ENCODE measurements around the gene AFDN. TPM values are rescaled to one million over a fixed set of nuclear protein-coding genes. Genes with fewer than 3 reads are reported as not detected.

The AFDN gene
- polyA plus RNA-seq, 1 of the 3 experiments (the other 2 are of a cell fraction): 25.1 TPM

GRCh38 chr6:167934426-167934864 lies 107.7 kb downstream of the AFDN start:
- Histone ChIP-seq H3K27me3 (ENCODE audit: insufficient read depth) (no peaks in the 10 kb centered on the region), H3K9me3 (no peaks in the 10 kb centered on the region), H3K79me2 (ENCODE audit: insufficient read depth) (no peaks in the 10 kb centered on the region), H3K4me3 (ENCODE audit: low read depth in 2 of 2, low read length in 1 of 2) (no peak overlapping the region), H3F3A (replicated peaks; ENCODE audit: insufficient read depth) (no peaks in the 10 kb centered on the region), H3K4me2 (no peak overlapping the region), H3K36me3 (replicated peaks in 1 of 2; ENCODE audit: control insufficient read depth in 1 of 2, insufficient read depth in 2 of 2, low read length in 1 of 2) (peaks cover 17 to 30% of the 10 kb centered on the region in 2 experiments), H3K27ac (ENCODE audit: low read depth in 2 of 2, low read length in 1 of 2) (no peak overlapping the region; a peak in 1 of 4 replicates), H3K9me2 (no peaks in the 10 kb centered on the region), H2AFZ (ENCODE audit: low read depth) (no peak overlapping the region), H3K9ac (no peak overlapping the region), H4K20me1 (ENCODE audit: insufficient read depth) (no peaks in the 10 kb centered on the region), H3K4me1 (ENCODE audit: control insufficient read depth in 1 of 2, insufficient read depth in 2 of 2, low read depth in 1 of 2, low read length in 1 of 2) (peaks cover 0 to 7% of the 10 kb centered on the region in 2 experiments; a peak in 1 of 4 replicates)
- ChIA-PET CTCF (interaction anchor here (1.0 kb wide), 1 partner anchor 9 kb away, joined by 3 read pairs; no protein-coding TSS in a partner anchor), POLR2A (no interaction called here)
- 98% methylated on average over 7 of the region's 7 CpGs for WGBS (ENCODE audit: low lambda C conversion rate)
- TF ChIP-seq, protein P1, sequence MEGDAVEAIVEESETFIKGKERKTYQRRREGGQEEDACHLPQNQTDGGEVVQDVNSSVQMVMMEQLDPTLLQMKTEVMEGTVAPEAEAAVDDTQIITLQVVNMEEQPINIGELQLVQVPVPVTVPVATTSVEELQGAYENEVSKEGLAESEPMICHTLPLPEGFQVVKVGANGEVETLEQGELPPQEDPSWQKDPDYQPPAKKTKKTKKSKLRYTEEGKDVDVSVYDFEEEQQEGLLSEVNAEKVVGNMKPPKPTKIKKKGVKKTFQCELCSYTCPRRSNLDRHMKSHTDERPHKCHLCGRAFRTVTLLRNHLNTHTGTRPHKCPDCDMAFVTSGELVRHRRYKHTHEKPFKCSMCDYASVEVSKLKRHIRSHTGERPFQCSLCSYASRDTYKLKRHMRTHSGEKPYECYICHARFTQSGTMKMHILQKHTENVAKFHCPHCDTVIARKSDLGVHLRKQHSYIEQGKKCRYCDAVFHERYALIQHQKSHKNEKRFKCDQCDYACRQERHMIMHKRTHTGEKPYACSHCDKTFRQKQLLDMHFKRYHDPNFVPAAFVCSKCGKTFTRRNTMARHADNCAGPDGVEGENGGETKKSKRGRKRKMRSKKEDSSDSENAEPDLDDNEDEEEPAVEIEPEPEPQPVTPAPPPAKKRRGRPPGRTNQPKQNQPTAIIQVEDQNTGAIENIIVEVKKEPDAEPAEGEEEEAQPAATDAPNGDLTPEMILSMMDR (IDR thresholded peaks at IDR 0.05): no peak
- TF ChIP-seq FOXJ3 (CRISPR knock-in tag; IDR thresholded peaks at IDR 0.05) (no peak), EP300 (IDR thresholded peaks at IDR 0.05; ENCODE audit: borderline replicate concordance in 1 of 2, low read depth in 1 of 2, low read length in 1 of 2) (no peak), YY1 (IDR thresholded peaks at IDR 0.05; ENCODE audit: low read depth) (no peak), RCOR1 (IDR thresholded peaks at IDR 0.05; ENCODE audit: low read length) (no peak), USF2 (IDR thresholded peaks at IDR 0.05; ENCODE audit: borderline replicate concordance, low read depth, low read length) (no peak), RFX5 (IDR thresholded peaks at IDR 0.05; ENCODE audit: low read length) (no peak), RAD21 (IDR thresholded peaks at IDR 0.05; ENCODE audit: low read length) (no peak), FOSL2 (IDR thresholded peaks at IDR 0.05; ENCODE audit: borderline replicate concordance, low read depth) (no peak), ELF1 (IDR thresholded peaks at IDR 0.05) (no peak), TCF12 (IDR thresholded peaks at IDR 0.05) (no peak), TEAD4 (IDR thresholded peaks at IDR 0.05; ENCODE audit: borderline replicate concordance, insufficient read depth) (no peak), JUND (IDR thresholded peaks at IDR 0.05) (no peak), NFIC (IDR thresholded peaks at IDR 0.05; ENCODE audit: borderline replicate concordance) (no peak), POLR2AphosphoS5 (IDR thresholded peaks at IDR 0.05; ENCODE audit: low read depth, low read length) (no peak), SIN3A (IDR thresholded peaks at IDR 0.05; ENCODE audit: borderline replicate concordance, low read depth, low read length) (no peak), MXI1 (IDR thresholded peaks at IDR 0.05; ENCODE audit: low read depth, low read length) (no peak)
- TF ChIP-seq, protein P2, sequence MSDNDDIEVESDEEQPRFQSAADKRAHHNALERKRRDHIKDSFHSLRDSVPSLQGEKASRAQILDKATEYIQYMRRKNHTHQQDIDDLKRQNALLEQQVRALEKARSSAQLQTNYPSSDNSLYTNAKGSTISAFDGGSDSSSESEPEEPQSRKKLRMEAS (IDR thresholded peaks at IDR 0.05; ENCODE audit: low read depth): no peak
- no peak for DNase-seq
